Activated CD4-positive, alpha-beta memory T cell treated with anti-CD3 and anti-CD28 coated beads for 36 hours (primary cell): Measurements from ENCODE around the gene FTO. TPM values are rescaled to one million over a fixed set of nuclear protein-coding genes. Genes with fewer than 3 reads are reported as not detected.
A peak's percentile ranks its signal among the peaks of the same experiment; 100 is the strongest.

Experiments
- CTCF ChIA-PET: fragments of 350-600 bp; sonication (Branson Sonifier 250); formaldehyde crosslinking; loops from one replicate; lab custom pipeline; 2021; ENCODE audit warnings: antibody characterized with exemption, inconsistent platforms; lab: Charles Lee
- POLR2A ChIA-PET: fragments of 350-600 bp; sonication (Branson Sonifier 250); formaldehyde crosslinking; loops from one replicate; lab custom pipeline; 2021; ENCODE audit warnings: antibody characterized with exemption; lab: Charles Lee
- DNase-seq: peaks from one replicate; pipeline ENCODE4 v3.0.0-alpha.2; 2020
- H3K27ac Mint-ChIP-seq: one replicate; pipeline ENCODE4 v1.8.0; 2021; ENCODE audit warnings: mixed read lengths
- H3K27me3 Mint-ChIP-seq: one replicate; pipeline ENCODE4 v1.8.0; 2021; ENCODE audit warnings: mixed read lengths
- H3K36me3 Mint-ChIP-seq: one replicate; pipeline ENCODE4 v1.8.0; 2021; ENCODE audit warnings: mixed read lengths
- H3K4me1 Mint-ChIP-seq: one replicate; pipeline ENCODE4 v1.8.0; 2021; ENCODE audit warnings: low read depth, mixed read lengths
- H3K4me3 Mint-ChIP-seq: one replicate; pipeline ENCODE4 v1.8.0; 2021; ENCODE audit warnings: mild to moderate bottlenecking, mixed read lengths
- H3K9me3 Mint-ChIP-seq: one replicate; pipeline ENCODE4 v1.8.0; 2021; ENCODE audit warnings: mixed read lengths
- intact Hi-C: fragments of 100-400 bp; cut with micrococcal nuclease; formaldehyde crosslinking; loops from one replicate; pipeline ENCODE4 v1.15.1; 2023
- total RNA-seq, 2 experiments: library from RNA; stranded (reverse); gene quantifications; one replicate each; pipeline ENCODE4 v1.2.3, GENCODE V29; 2021

FTO gene
- total RNA-seq, 2 experiments from 2014 or later, result 50.7 to 53.1 TPM

DNA sequence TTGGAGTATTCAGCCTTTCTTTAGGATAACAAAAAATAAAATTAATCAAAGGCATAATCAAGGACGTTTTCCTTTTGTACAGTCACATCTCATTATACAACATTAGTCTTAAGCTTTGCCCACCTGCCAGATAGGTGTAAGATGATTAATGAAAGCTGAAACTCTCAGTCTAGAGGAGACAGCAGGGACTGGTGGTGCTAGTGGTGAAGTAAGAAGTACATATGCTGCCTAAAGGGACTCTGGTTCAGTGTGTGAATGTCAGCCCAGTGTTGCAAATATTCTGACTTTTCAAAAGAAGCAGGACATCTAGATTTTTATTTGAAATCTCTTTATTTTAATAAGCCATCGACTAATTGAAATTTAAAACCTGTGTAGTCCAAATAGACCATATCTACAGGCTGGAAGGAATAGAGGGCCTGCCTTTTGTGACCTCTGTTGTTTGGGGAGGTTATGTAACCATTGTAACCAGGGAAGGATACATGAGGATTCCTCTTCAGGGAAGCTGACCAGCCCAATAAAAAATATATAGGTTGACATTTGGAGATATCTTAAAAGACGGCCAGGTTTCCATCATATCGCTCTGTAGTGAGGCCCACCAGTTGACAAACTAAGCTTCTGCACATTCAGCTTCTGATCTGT is 54.1 kb downstream of the FTO start:
- no peak for DNase-seq
- Mint-ChIP-seq H3K36me3 (no peaks in the 10 kb centered on the region), H3K4me3 (no peak overlapping the region), H3K9me3 (no peaks in the 10 kb centered on the region), H3K27me3 (no peaks in the 10 kb centered on the region), H3K27ac (no peak overlapping the region), H3K4me1 (peaks cover 15% of the 10 kb centered on the region)
- ChIA-PET CTCF (interaction anchor here (3.9 kb wide), 1 partner anchor 15 kb away, joined by 13 read pairs; no protein-coding TSS in a partner anchor), POLR2A (no interaction called here)
- intact Hi-C loops, result no loop called here

DNA sequence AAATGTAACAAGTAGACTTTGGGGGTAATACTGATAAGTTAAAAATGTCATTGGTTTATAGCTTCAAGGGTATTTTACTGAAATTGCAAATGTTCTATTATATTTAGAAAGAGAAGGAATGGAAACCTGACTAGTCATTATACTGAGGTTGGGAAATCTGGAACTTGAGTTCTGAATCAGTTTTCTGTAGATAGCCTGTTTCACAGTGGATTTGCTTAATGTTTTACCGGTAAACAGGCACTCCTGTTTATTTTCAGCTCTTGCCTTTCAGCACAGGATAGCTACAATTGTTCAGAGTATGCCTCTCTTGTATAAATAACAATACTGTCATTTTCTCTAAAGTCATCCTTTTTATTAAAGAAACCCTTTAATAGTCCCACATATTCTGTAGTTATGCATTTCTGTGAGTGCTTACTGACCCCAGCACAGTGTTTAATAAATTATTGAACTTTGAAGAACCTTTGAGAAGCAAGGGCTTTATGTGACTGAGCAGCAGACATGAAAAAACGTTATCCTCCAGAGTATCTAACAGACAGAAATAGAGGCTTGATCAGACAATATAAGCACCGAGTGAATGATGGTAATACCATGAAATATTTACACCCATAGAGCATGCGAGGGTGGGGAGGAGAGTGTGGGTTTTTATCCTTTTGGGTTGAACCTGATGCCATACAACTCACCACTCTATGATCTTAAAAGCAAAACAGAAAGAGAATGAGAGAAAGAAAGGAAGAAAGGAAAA is 58.2 kb downstream of the FTO start:
- Mint-ChIP-seq H3K27me3 (no peaks in the 10 kb centered on the region), H3K9me3 (no peaks in the 10 kb centered on the region), H3K36me3 (no peaks in the 10 kb centered on the region), H3K27ac (no peak overlapping the region), H3K4me1 (peaks cover 24% of the 10 kb centered on the region), H3K4me3 (no peak overlapping the region)
- POLR2A ChIA-PET, result no interaction called here
- no peak for DNase-seq
- CTCF ChIA-PET, result no interaction called here
- intact Hi-C loops, result no loop called here

DNA sequence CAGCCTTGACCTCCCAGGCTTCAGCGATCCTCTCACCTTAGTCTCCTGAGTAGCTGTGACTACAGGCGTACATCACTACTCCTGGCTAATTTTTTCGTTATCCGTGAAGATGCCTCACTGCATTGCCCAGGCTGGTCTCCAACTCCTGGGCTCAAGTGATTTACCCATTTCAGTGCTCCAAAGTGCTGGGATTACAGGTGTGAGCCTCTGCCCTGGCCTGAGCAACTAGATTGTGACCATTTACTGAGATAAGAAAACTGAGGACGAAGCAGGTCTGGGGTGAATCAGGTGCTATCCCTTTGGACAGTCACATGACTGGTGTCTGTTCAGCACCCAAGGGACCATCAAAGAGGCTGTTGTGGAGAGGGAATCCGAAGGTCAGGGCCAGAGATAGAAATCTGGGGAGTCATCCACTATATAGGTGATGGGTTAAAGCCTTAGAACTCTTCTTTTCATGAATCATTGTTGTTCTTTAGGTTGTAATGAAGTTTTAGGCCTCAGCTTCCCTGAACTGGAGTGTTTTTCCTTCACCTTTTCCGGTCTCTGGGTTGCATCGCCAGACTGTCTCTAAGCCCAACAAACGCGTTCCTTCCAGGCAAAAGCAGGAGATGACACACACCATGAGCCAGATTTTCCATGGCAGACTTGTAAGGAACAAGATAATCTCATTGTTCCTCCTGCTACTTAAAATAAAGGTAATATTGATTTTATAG is 62.5 kb downstream of the FTO start:
- Mint-ChIP-seq H3K36me3 (no peaks in the 10 kb centered on the region), H3K27ac (no peak overlapping the region), H3K9me3 (no peaks in the 10 kb centered on the region), H3K4me1 (peaks cover 33% of the 10 kb centered on the region), H3K4me3 (no peak overlapping the region), H3K27me3 (no peaks in the 10 kb centered on the region)
- DNase-seq, result no peak
- ChIA-PET POLR2A (no interaction called here), CTCF (no interaction called here)
- intact Hi-C loops, result no loop called here

DNA sequence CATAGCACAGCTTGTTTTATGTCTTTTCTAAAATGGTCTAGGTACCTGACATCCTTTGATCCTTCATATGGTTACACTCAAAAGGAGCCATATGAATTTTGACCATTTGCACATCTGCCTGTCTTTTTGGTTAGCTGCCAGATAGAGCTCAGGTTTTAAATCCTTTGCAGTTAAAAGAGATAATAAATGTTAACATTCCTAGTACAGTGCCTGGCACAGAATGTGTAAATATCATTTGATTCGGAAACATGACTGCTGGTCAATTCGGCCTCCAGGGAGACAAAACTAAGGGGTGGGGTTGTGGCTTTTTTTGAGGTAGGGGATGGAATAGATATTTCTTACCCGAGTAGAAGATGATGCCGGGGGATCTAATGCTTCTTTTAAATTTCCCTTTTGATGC is 64.2 kb downstream of the FTO start:
- no peak overlapping the region for H3K27ac Mint-ChIP-seq
- H3K4me1 Mint-ChIP-seq, result peaks cover 26% of the 10 kb centered on the region
- ChIA-PET POLR2A (no interaction called here), CTCF (interaction anchor here (0.7 to 3.3 kb wide), 4 partner anchors 20 to 124 kb away, joined by 3 to 21 read pairs (median 4); no protein-coding TSS in a partner anchor)
- intact Hi-C loops, result no loop called here
- H3K9me3 Mint-ChIP-seq, result no peaks in the 10 kb centered on the region
- no peak overlapping the region for H3K4me3 Mint-ChIP-seq
- no peaks in the 10 kb centered on the region for H3K27me3 Mint-ChIP-seq
- no peaks in the 10 kb centered on the region for H3K36me3 Mint-ChIP-seq
- no peak for DNase-seq

DNA sequence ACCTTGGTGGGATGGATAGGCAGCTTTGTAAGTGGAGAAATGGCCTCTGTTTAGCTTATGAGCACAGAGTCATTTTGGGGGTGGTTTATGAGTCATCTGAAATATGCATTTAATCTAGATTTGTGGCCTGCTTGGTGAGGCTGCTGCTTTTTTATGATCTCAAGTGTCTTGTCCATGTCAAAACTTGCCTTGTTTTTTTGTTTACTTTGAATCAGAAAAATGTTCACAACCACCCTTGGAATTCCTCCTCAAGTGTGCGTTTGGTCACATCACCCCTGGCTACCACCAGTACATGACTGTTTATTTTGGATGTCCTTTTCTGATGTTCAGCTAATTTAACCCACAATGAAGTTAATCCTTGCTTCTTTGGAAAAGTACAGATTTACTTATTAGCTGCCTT is 64.6 kb downstream of the FTO start:
- peak; percentile 17 for DNase-seq
- Mint-ChIP-seq H3K4me1 (peaks cover 25% of the 10 kb centered on the region), H3K9me3 (no peaks in the 10 kb centered on the region), H3K27ac (no peak overlapping the region), H3K36me3 (no peaks in the 10 kb centered on the region), H3K4me3 (no peak overlapping the region), H3K27me3 (no peaks in the 10 kb centered on the region)
- ChIA-PET POLR2A (no interaction called here), CTCF (interaction anchor here (0.9 to 3.3 kb wide), 4 partner anchors 25 to 219 kb away, joined by 3 to 21 read pairs (median 6); no protein-coding TSS in a partner anchor)
- intact Hi-C loops, result no loop called here

DNA sequence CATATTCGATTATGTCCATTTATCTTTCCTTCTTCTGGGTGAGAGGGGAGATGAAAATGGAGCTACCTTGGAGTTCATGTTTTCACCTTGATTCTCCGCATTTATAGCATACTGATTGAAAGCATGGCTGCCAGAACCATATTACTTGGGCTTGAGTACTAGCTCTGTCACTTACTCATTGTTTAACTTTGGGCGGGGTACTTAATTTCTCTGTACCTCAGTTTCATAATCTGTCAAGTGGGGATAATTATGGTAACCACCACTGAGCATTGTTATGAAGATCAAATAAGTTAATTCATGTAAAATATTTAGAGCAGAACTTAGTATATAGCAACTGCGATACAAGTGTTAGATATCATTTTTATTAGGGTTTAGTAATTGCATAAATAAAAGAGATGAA is 65.2 kb downstream of the FTO start:
- no peaks in the 10 kb centered on the region for H3K36me3 Mint-ChIP-seq
- H3K4me1 Mint-ChIP-seq, result peaks cover 21% of the 10 kb centered on the region
- no peaks in the 10 kb centered on the region for H3K9me3 Mint-ChIP-seq
- no peak overlapping the region for H3K27ac Mint-ChIP-seq
- ChIA-PET POLR2A (no interaction called here), CTCF (interaction anchor here (1.7 to 3.3 kb wide), 3 partner anchors 26 to 219 kb away, joined by 4 to 21 read pairs (median 9); no protein-coding TSS in a partner anchor)
- intact Hi-C loops, result no loop called here
- H3K4me3 Mint-ChIP-seq, result no peak overlapping the region
- no peaks in the 10 kb centered on the region for H3K27me3 Mint-ChIP-seq
- no peak for DNase-seq

DNA sequence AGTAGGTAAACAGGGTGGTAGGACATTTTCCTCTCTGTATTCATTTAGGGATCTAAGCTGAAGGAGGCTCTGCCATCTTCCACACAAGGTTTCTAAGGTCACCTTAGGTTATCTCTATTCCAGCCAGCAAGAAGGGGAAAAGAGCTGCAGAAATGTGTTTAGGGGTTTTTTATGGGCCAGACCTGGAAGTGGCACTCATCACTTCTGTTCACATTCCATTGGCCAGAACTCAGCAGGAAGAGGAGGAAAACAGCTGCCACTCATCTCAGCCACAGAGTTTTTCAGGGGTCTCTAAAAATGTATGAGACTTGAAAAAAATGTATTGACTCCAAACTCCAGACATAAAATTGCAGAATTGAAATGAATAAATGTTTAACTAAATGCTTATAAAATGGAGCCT is 65.8 kb downstream of the FTO start:
- no peak overlapping the region for H3K4me3 Mint-ChIP-seq
- H3K27ac Mint-ChIP-seq, result no peak overlapping the region
- no peak for DNase-seq
- H3K9me3 Mint-ChIP-seq, result no peaks in the 10 kb centered on the region
- intact Hi-C loops, result no loop called here
- H3K27me3 Mint-ChIP-seq, result no peaks in the 10 kb centered on the region
- H3K4me1 Mint-ChIP-seq, result peaks cover 25% of the 10 kb centered on the region
- ChIA-PET POLR2A (no interaction called here), CTCF (interaction anchor here (2.3 to 3.3 kb wide), 2 partner anchors 26 to 220 kb away, joined by 9 to 21 read pairs; no protein-coding TSS in a partner anchor)
- H3K36me3 Mint-ChIP-seq, result no peaks in the 10 kb centered on the region

DNA sequence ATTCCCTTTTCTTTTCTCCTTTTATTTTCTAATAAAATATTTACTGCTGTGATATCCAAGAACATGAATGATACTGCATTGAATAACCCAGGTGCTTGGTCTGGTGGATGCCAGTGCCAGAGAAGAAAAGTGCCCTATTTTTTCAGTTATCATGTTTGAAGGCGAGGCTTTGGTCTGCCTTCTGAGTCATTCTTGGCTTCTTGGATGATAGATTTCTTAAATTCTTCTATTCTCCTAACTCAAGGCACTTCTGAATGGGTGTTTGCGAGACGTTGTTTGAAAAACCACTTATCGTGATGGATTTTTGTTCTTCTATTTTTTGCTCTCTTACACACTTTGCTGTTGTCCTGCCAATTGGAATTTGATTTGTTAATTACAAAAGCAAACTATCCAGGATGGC is 66.7 kb downstream of the FTO start:
- Mint-ChIP-seq H3K4me3 (no peak overlapping the region), H3K9me3 (no peaks in the 10 kb centered on the region), H3K36me3 (no peaks in the 10 kb centered on the region), H3K4me1 (peaks cover 30% of the 10 kb centered on the region), H3K27me3 (no peaks in the 10 kb centered on the region), H3K27ac (no peak overlapping the region)
- CTCF ChIA-PET, result interaction anchor here (2.3 kb wide), 1 partner anchor 221 kb away, joined by 9 read pairs; no protein-coding TSS in a partner anchor
- intact Hi-C loops, result no loop called here
- POLR2A ChIA-PET, result no interaction called here
- DNase-seq, result no peak

DNA sequence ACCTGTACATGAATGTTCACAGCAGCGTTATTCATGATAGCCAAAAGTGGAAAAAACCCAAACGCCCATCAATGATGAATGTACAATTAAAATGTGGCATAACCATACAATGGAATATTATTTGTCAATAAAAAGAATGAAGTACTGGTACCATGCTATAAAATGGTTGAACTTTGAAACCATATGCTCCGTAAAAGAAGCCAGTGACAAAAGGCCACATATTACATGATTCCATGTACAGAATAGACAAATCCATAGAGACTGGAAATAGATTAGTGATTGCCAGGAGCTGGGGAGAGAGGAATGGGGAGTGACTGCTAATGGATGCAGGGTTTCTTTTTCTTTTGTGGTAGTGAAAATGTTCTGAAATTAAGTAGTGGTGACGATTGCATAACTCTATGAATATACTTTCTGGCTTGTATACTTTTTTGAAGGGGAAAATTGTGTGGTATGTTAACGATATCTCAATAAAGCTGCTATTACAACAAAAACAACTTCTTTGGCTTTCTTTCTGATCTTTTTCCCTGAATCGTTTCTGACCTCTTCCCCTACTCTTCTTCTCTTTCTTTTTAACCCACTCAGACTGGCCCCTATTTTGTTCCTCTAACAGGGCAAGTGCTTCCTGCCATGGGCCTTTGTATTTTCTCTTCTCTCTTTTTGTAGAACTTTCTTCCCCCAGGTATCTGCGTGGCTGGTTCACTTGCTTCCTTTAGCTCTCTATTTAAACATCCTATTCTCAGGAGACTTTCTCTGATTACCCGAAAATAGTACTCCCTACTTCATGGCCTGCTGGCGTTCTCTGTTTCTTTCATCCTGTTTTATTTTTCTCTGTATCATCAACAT is 67.9 kb downstream of the FTO start:
- H3K27ac Mint-ChIP-seq, result no peak overlapping the region
- H3K4me1 Mint-ChIP-seq, result peaks cover 36% of the 10 kb centered on the region
- no peak for DNase-seq
- ChIA-PET POLR2A (no interaction called here), CTCF (no interaction called here)
- intact Hi-C loops, result no loop called here
- H3K27me3 Mint-ChIP-seq, result no peaks in the 10 kb centered on the region
- H3K36me3 Mint-ChIP-seq, result no peaks in the 10 kb centered on the region
- no peak overlapping the region for H3K4me3 Mint-ChIP-seq
- H3K9me3 Mint-ChIP-seq, result no peaks in the 10 kb centered on the region

DNA sequence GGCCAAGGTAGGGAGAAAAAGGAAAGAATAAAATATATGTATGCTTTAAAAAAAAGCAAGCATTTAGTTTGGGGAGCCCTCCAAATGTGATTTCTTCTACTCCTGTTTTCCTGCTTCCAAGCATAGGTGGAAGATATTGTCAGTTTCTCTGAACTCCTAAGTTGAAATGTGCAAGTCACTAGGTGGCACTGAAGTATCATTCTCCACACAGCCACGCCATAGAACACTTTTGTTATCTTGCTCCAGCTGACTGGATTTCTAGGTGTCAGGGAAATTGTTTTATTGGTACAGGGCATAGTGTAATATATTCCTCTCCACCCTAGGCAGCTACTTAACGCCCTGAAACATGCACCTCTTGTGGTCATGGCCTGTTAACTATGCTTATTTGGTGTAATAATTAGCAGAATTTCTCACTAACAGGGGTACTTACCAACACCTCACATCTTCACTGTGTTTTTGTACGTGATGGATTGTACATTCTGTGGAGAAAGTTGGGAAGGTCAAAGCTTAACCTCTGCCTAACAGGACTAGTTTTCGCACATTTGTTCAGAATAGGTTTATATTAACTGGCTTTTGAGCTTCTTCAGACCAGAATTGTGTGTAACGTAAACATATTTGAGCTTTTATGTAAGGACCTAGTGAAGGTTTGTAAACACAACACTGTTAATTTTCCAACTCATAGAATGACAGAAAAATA is 69.3 kb downstream of the FTO start:
- intact Hi-C loops, result no loop called here
- Mint-ChIP-seq H3K4me1 (peaks cover 32% of the 10 kb centered on the region), H3K9me3 (no peaks in the 10 kb centered on the region), H3K27me3 (no peaks in the 10 kb centered on the region), H3K27ac (no peak overlapping the region), H3K36me3 (no peaks in the 10 kb centered on the region), H3K4me3 (no peak overlapping the region)
- ChIA-PET POLR2A (no interaction called here), CTCF (interaction anchor here (1.0 to 1.3 kb wide), 3 partner anchors 30 to 118 kb away, joined by 3 to 4 read pairs (median 3); no protein-coding TSS in a partner anchor)
- DNase-seq, result no peak

DNA sequence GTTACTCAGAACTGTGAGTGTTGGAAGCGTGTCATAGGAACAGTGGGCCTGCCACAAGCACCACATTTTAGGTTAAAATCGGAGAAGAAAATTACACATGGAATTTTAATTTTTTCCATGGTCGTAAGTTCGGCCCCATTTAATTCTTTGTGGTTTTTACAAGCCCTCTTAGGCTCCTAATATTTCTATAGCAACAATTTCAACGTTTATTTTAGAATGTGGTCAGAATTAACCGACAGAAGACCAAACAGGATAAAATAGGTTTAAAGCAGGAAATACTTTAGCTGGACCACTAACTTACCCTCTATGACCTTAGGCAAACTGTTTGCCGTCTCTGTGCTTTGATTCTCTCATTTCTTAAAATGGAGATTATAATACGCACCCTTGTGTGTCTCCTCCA is 69.9 kb downstream of the FTO start:
- POLR2A ChIA-PET, result no interaction called here

More for the DNA sequence above, 69.9 kb downstream of the FTO start:
- no peak for DNase-seq
- CTCF ChIA-PET, result interaction anchor here (1.0 to 1.3 kb wide), 3 partner anchors 30 to 118 kb away, joined by 3 to 4 read pairs (median 3); no protein-coding TSS in a partner anchor
- H3K27me3 Mint-ChIP-seq, result no peaks in the 10 kb centered on the region
- H3K4me1 Mint-ChIP-seq, result peaks cover 26% of the 10 kb centered on the region
- no peaks in the 10 kb centered on the region for H3K9me3 Mint-ChIP-seq
- no peak overlapping the region for H3K27ac Mint-ChIP-seq
- no peak overlapping the region for H3K4me3 Mint-ChIP-seq
- H3K36me3 Mint-ChIP-seq, result no peaks in the 10 kb centered on the region
- intact Hi-C loops, result no loop called here
